ENCODE measurements around the gene PCDHB11.
"Not testable (repeated sequence)": the region's sequence is repeated elsewhere in the genome, so short reads cannot be mapped to it uniquely, and the experiment has no call there.

Gene PCDHB11

GRCh38 chr5:141236516-141237313 lies 37.3 kb downstream of the PCDHB11 start:
- no peak for TF ChIP-seq CTCF (IDR thresholded peaks at IDR 0.05; ENCODE audit: control insufficient read depth, insufficient read depth, low read depth, low read length, missing control alignments)
- DNase-seq (ENCODE audit: low read depth): no peak
- no peak overlapping the region for H3K4me3 ChIP-seq (ENCODE audit: control insufficient read depth, low read depth, low read length)

GRCh38 chr5:141241496-141241895 lies 42.1 kb downstream of the PCDHB11 start:
- no peak for TF ChIP-seq CTCF (IDR thresholded peaks at IDR 0.05; ENCODE audit: control insufficient read depth, insufficient read depth, low read depth, low read length, missing control alignments)

DNA sequence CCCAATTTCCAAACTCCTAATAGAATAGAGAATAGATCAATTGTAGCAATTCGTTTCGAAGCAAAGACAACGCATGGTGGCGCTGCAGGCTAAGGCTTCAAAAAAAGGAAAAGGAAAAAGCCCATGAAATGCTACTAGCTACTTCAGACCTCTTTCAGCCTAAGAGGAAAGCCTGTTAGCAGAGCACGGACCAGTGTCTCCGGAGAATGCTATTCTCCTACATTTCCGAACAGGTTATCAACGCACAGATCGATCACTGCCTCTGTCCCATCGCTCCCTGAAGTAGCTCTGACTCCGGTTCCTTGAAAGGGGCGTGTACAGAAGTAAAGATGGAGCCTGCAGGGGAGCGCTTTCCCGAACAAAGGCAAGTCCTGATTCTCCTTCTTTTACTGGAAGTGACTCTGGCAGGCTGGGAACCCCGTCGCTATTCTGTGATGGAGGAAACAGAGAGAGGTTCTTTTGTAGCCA lies 45.9 kb downstream of the PCDHB11 start, which contains the start of gene PCDHB15:
TSS of gene PCDHB15 (plus strand) at position 146 of the 468 bp plus-strand sequence. CDS start at position 330, 184 bp downstream.
- DNase-seq (ENCODE audit: low read depth): no peak
- TF ChIP-seq CTCF (IDR thresholded peaks at IDR 0.05; ENCODE audit: control insufficient read depth, insufficient read depth, low read depth, low read length, missing control alignments): peak; percentile 24
- peak within 1 kb of the TSS; percentile 29 for H3K4me3 ChIP-seq (ENCODE audit: control insufficient read depth, low read depth, low read length)

More at GRCh38 chr5:141241496-141241895, 42.1 kb downstream of the PCDHB11 start:
- H3K4me3 ChIP-seq (ENCODE audit: control insufficient read depth, low read depth, low read length): no peak overlapping the region
- DNase-seq (ENCODE audit: low read depth): no peak

GRCh38 chr5:141246971-141247370 lies 47.5 kb downstream of the PCDHB11 start:
- H3K4me3 ChIP-seq (ENCODE audit: control insufficient read depth, low read depth, low read length); DNase-seq (ENCODE audit: low read depth): not testable (repeated sequence)

GRCh38 chr5:141247434-141247833 lies 48.0 kb downstream of the PCDHB11 start:
- DNase-seq (ENCODE audit: low read depth); H3K4me3 ChIP-seq (ENCODE audit: control insufficient read depth, low read depth, low read length): not testable (repeated sequence)

GRCh38 chr5:141250576-141250975 lies 51.1 kb downstream of the PCDHB11 start:
- no peak overlapping the region for H3K4me3 ChIP-seq (ENCODE audit: control insufficient read depth, low read depth, low read length)
- DNase-seq (ENCODE audit: low read depth): no peak
- TF ChIP-seq CTCF (IDR thresholded peaks at IDR 0.05; ENCODE audit: control insufficient read depth, insufficient read depth, low read depth, low read length, missing control alignments): no peak

All from AG09309 (cell line).